HL-60/S4 treated with retinoic acid at 250 ng/mL for 4 days and 3 days (cell line): ENCODE results near the gene VIT.

Experiments
- in situ Hi-C: fragments of 300-500 bp; cut with MboI; formaldehyde crosslinking; loops from 2 replicates; pipeline ENCODE4 v1.7.0; 2022; ENCODE audit warnings: low sequenced_read_pairs

Gene VIT

DNA sequence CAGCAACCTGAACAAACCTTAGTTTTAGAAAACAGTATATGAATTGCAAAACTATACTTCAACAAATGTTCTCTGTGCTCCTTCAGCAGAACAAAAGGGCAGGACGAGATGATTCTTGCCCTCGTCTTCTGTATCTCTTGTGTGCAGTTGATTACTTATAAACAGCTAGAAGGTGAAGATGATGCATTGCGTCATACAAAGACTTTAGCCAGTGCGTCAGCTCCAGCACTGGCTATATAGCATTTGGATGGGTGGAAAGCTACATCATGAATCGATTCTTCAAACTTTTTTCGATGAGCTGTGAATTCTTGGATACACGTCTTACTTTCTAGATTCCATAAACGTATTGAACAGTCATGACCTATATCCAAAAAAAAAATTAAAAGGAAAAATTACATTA, 152.8 kb downstream of the VIT start:
- in situ Hi-C loops, result no loop called here

DNA sequence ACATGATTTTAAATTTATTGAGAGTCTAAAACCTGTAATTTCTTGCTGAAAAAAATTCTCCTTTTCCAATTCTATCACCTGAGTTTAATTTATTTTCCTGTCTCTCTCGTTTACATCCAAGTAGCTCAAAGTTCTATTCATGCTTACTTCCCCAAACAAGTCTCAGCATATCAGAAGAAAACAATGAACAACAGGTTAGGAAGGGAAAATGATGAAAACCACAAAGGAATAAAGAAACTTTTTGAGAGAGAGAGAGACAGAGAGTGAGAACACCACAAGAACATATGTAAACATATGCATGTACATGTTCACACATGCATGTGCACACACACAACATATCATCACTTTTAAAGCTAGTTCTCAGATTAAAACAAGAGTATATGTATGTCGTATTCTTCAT, 157.7 kb downstream of the VIT start:
- in situ Hi-C loops, result no loop called here

GRCh38 chr2:36855429-36855828, 158.9 kb downstream of the VIT start:
- in situ Hi-C loops, result no loop called here

DNA sequence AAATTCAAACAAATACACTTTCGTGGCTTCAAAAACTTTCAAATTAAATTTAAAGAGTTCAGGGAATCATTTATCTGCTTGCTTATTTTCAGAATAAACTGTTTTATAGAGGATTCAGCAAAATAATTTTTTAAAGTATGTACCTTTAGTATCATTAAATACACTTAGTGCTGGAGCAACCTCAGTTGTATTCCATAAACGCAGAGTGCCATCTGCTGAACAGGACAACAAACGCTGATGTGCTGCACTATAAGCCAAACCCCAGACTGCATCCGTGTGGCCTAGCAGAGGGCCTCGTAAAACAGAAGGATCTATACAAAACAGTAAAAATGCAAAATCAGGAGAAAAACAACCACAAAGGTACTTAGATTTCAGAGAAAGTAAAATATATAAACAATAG, 161.2 kb downstream of the VIT start:
- in situ Hi-C loops, result no loop called here

- in situ Hi-C loops, result no loop called here
Observed at GRCh38 chr2:36858551-36859365, 162.3 kb downstream of the VIT start.

DNA sequence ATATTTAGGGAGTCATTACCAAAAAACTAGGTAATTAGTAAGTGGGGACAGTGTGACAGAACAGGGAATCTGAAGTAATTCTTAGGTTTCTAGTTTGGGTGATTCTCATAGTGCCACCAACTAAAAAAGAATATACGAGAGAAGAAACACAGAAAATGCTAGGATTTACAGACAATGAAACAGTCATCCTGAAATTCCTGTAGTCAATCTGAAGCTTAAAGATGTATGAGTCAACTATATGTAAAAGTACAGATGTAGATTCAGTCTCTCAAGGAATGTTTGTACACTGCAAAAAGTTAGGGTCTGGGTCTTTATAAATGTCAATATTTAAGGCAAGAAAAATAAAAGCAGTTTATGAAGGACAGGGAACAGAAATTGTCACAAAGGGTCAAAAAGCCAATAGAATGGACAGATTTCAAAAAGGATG, 162.9 kb downstream of the VIT start:
- in situ Hi-C loops, result no loop called here

DNA sequence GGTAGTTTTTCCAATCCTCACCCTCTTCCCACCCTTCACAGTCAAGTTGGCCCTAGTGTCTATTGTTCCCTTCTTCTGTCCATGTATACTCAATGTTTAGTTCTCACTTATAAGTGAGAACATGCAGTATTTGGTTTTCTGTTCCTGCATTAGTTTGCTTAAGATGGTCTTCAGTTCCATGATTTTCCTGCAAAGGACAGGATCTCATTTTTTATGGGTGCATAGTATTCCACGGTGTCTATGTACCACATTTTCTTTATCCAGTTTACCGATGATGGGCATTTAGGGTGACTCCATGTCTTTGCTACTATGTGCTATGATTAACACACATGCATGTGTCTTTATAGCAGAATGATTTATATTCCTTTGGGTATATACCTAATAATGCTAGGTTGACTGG, 165.4 kb downstream of the VIT start:
- in situ Hi-C loops, result no loop called here
